OCI-LY7 (cell line): ENCODE data around the gene ZNF609.

ENCODE experiments used
- EZH2phosphoT487 ChIP-seq: fragments of 200-600 bp; sonication (generic); IDR thresholded peaks from 2 replicates; pipeline ENCODE4 v1.6.1; 2018; ENCODE audit warnings: low read depth, borderline replicate concordance, mild to moderate bottlenecking, mixed run types, antibody characterized with exemption, low read length, moderate library complexity, mixed read lengths
- TF ChIP-seq, protein P1 (sequence below): fragments of 200-600 bp; sonication (generic); conservative IDR thresholded peaks from 2 replicates; pipeline ENCODE4 v1.5.1; 2014; ENCODE audit warnings: mild to moderate bottlenecking, antibody characterized with exemption, low read length, moderate library complexity, mixed read lengths

DNA sequence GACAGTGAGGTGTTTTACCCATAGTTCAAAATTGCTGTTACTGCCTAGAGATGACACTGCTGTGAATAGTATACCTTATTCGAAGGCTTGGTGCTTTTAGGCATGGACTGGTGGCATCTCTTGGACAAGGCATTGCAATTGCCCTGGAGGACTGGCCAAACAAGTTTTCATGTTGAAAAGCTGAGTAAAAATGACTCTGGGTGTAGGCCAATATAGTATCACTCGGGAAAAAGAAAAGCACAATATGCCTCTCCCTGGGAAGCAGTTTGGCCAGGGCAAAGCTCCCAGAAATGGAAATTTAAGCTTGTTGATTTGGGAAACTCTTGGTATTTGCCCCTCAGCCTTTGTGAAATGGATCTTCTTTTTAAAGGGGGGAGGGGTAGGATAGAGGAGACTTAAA is 54.8 kb downstream of the ZNF609 start:
- TF ChIP-seq, protein P1, sequence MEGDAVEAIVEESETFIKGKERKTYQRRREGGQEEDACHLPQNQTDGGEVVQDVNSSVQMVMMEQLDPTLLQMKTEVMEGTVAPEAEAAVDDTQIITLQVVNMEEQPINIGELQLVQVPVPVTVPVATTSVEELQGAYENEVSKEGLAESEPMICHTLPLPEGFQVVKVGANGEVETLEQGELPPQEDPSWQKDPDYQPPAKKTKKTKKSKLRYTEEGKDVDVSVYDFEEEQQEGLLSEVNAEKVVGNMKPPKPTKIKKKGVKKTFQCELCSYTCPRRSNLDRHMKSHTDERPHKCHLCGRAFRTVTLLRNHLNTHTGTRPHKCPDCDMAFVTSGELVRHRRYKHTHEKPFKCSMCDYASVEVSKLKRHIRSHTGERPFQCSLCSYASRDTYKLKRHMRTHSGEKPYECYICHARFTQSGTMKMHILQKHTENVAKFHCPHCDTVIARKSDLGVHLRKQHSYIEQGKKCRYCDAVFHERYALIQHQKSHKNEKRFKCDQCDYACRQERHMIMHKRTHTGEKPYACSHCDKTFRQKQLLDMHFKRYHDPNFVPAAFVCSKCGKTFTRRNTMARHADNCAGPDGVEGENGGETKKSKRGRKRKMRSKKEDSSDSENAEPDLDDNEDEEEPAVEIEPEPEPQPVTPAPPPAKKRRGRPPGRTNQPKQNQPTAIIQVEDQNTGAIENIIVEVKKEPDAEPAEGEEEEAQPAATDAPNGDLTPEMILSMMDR = no peak
- TF ChIP-seq EZH2phosphoT487 = no peak
